K562 (cell line): Measurements from ENCODE around the gene DMD. TPM values are rescaled to one million over a fixed set of nuclear protein-coding genes. Genes with fewer than 3 reads are reported as not detected.

Experiments
- ATAC-seq: fragments of 200-7000 bp; cut with Tn5 transposase; 3 replicates; pipeline ENCODE4 v1.9.1; 2020; ENCODE audit warnings: moderate library complexity
- BruUV-seq: library from RNA; stranded (reverse); fragments of 400-500 nt; replicated peaks from 2 replicates; lab custom pipeline; 2021; lab: Mats Ljungman, UMichigan
- CTCF ChIA-PET: fragments of 300-600 bp; formaldehyde crosslinking; extraction: SDS; loops from one replicate; lab custom pipeline; 2021; ENCODE audit warnings: low intra/inter-chr PET ratio; lab: Yijun Ruan, JAX
- POLR2A ChIA-PET: fragments of 300-600, 350-650 bp; sonication (Branson Sonifier 250); formaldehyde crosslinking; extraction: SDS; loops from one replicate; lab custom pipeline; 2021; ENCODE audit warnings: antibody characterized with exemption, inconsistent platforms; lab: Yijun Ruan, JAX
- DNase-seq, 4 experiments: peaks; one replicate each; pipeline versions ENCODE4 v3.0.0 to v3.0.0-alpha.2; 2011 to 2018; ENCODE audit warnings: low spot score in 3 of 4, mixed read lengths in 3 of 4; ENCODE audit errors: extremely low read depth in 1 of 4
- FAIRE-seq: peaks from 2 replicates; lab custom pipeline; 2011; peaks lifted over from hg19 to GRCh38; lab: Jason Lieb, UNC
- H2AFZ ChIP-seq: 2 replicates; pipeline ENCODE4 v1.6.0; 2011; ENCODE audit warnings: low read depth, low read length, control low read depth, inconsistent platforms
- H3K27ac ChIP-seq: fragments of 200-600 bp; 3 replicates; pipeline ENCODE4 v1.8.0; 2011; ENCODE audit warnings: low read depth, mild to moderate bottlenecking, control low read depth, inconsistent platforms, low read length, moderate library complexity, mixed read lengths; ENCODE audit errors: extremely low read depth
- H3K27me3 ChIP-seq, 2 experiments: fragments of 300-600 bp in 1 of 2; 2 replicates in 1 of 2; 3 replicates in 1 of 2; pipeline versions ENCODE4 v1.6.0 to v1.8.0; 2011; ENCODE audit warnings: inconsistent platforms in 2 of 2, low read length in 2 of 2, mild to moderate bottlenecking in 1 of 2, mixed read lengths in 1 of 2, moderate library complexity in 1 of 2; ENCODE audit not compliant: control insufficient read depth in 2 of 2, insufficient read depth in 2 of 2
- H3K36me3 ChIP-seq: fragments of 300-600 bp; 3 replicates; pipeline ENCODE4 v1.8.0; 2011; ENCODE audit warnings: mild to moderate bottlenecking, low read length, inconsistent platforms; ENCODE audit not compliant: control insufficient read depth, insufficient read depth
- H3K4me1 ChIP-seq, 2 experiments: fragments of 200-600 bp in 1 of 2; replicated peaks in 1 of 2; 2 replicates in 1 of 2; 3 replicates in 1 of 2; pipeline versions ENCODE4 v1.5.1 to v1.8.0; 2011; ENCODE audit warnings: inconsistent platforms in 2 of 2, low read length in 2 of 2, mild to moderate bottlenecking in 1 of 2, mixed read lengths in 1 of 2, moderate library complexity in 1 of 2; ENCODE audit not compliant: control insufficient read depth in 2 of 2, insufficient read depth in 2 of 2
- H3K4me2 ChIP-seq: 2 replicates; pipeline ENCODE4 v1.6.1; 2011; ENCODE audit warnings: low read length, control low read depth, inconsistent platforms, mixed read lengths; ENCODE audit not compliant: insufficient read depth
- H3K4me3 ChIP-seq: fragments of 200-600 bp; sonication (generic), shearing (Covaris generic); 2 replicates; pipeline ENCODE4 v1.5.1; 2016; ENCODE audit warnings: control low read depth, inconsistent platforms
- H3K79me2 ChIP-seq: fragments of 200-600 bp; 3 replicates; pipeline ENCODE4 v1.8.0; 2011; ENCODE audit warnings: low read length, inconsistent platforms; ENCODE audit not compliant: control insufficient read depth, insufficient read depth
- H3K9ac ChIP-seq, 2 experiments: 2 replicates each; pipeline versions ENCODE4 v1.6.0 to v1.6.1; 2011; ENCODE audit warnings: low read depth in 2 of 2, low read length in 2 of 2, control low read depth in 1 of 2, inconsistent platforms in 1 of 2, mild to moderate bottlenecking in 1 of 2, mixed read lengths in 1 of 2; ENCODE audit not compliant: insufficient read depth in 1 of 2
- H3K9me1 ChIP-seq: one replicate; pipeline ENCODE4 v1.6.0; 2011; ENCODE audit warnings: inconsistent platforms, mild to moderate bottlenecking, low read length, moderate library complexity; ENCODE audit not compliant: control insufficient read depth, insufficient read depth
- H3K9me3 ChIP-seq: replicated peaks from 2 replicates; pipeline ENCODE4 v1.5.1; 2011; ENCODE audit warnings: low read depth, low read length, inconsistent platforms; ENCODE audit not compliant: control insufficient read depth, insufficient read depth
- H4K20me1 ChIP-seq: replicated peaks from 2 replicates; pipeline ENCODE4 v1.6.1; 2011; ENCODE audit warnings: low read length, inconsistent platforms, mixed read lengths; ENCODE audit not compliant: control insufficient read depth, insufficient read depth
- CREBBP ChIP-seq: IDR thresholded peaks from one replicate; pipeline ENCODE4 v1.6.1; 2012; ENCODE audit warnings: low read depth, mild to moderate bottlenecking, control low read depth, inconsistent platforms, low read length
- HNRNPL ChIP-seq: fragments of 200-400 bp; formaldehyde crosslinking; IDR thresholded peaks from 2 replicates; pipeline ENCODE4 v1.6.1; 2017; ENCODE audit warnings: low read depth, mild to moderate bottlenecking, low read length
- NUFIP1 ChIP-seq: fragments of 450-650 bp; IDR thresholded peaks from 2 replicates; pipeline ENCODE4 v1.6.1; 2018; ENCODE audit not compliant: partially characterized antibody
- SOX6 ChIP-seq: fragments of 450-650 bp; IDR thresholded peaks from 2 replicates; pipeline ENCODE4 v1.6.1; 2014; ENCODE audit warnings: mild to moderate bottlenecking
- TEAD2 ChIP-seq: fragments of 450-650 bp; IDR thresholded peaks from 2 replicates; pipeline ENCODE4 v1.6.1; 2016; ENCODE audit warnings: missing genetic modification characterization, control low read depth, missing compliant biosample characterization
- WGBS: fragments of 100-300 bp; shearing (Covaris generic); methylation state at CpG from one replicate; pipeline ENCODE4 v1.1.6; 2016; ENCODE audit warnings: low coverage, mixed read lengths; ENCODE audit not compliant: insufficient coverage; ENCODE audit errors: missing lambda C conversion rate; 5-methylcytosine and 5-hydroxymethylcytosine counted together
- in situ Hi-C: fragments of 300-500 bp; cut with MboI; formaldehyde crosslinking; loops from 4 replicates; pipeline ENCODE4 v1.15.0; 2018; ENCODE audit warnings: inconsistent platforms, mixed read lengths
- intact Hi-C: fragments of 100-400 bp; cut with micrococcal nuclease; formaldehyde crosslinking; loops from 2 replicates; pipeline ENCODE4 v1.14.2; 2022
- polyA plus RNA-seq, 8 experiments: library from polyadenylated mRNA; depleted of rRNA in 4 of 8; stranded (reverse) in 5 of 8; unstranded in 3 of 8; fragments of >200 nt; fragmentation: Nextera tagmentation in 2 of 8; fragmentation: Illumina TruSeq in 1 of 8; extraction: Ambion mirVana in 2 of 8; extraction: Trizol in 1 of 8; gene quantifications; 2 replicates each; pipeline versions ENCODE4 v1.2.1 to v1.2.3, GENCODE V29; 2011 to 2014; ENCODE audit warnings: inconsistent platforms in 1 of 8, missing spikeins in 1 of 8
- total RNA-seq, 7 experiments: library from RNA; depleted of rRNA in 6 of 7; stranded (reverse); fragments of >200 nt in 6 of 7; fragmentation: Illumina TruSeq in 2 of 7; extraction: Trizol in 2 of 7; gene quantifications; 2 replicates each; pipeline versions ENCODE4 v1.2.1 to v1.2.3, GENCODE V29; 2011 to 2021; ENCODE audit warnings: low replicate concordance in 1 of 7
- TF ChIP-seq, protein P1 (sequence below): fragments of 250-450 bp; sonication (Bioruptor Pico); IDR thresholded peaks from 2 replicates; pipeline ENCODE4 v1.4.0; 2020; ENCODE audit warnings: mild to moderate bottlenecking, moderate library complexity

The DMD gene
- total and polyA plus RNA-seq, 9 of the 15 experiments (the other 6 are each of a cell fraction or from before 2014, with no cell fraction given) = 3.8 to 20.4 (median 11.4) TPM

DNA sequence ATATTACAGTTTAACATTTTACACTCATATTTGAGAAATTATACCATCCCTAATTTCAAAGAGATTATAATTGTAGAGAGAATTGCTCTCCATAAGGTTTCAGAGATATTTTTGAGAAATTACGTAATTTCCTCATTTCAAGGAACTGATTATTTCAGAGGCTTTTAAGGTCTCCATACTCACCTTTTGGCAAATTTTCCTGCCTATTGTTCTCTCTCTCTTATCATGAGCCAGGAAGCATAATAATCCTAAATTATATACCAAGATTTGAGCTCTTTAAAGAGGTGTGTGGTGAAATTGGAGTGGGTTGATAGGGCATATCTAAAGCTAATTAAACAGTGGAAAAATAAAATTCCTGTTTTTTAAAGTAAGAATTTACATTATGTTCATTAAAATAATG is 1890.6 kb downstream of the DMD start:
- CTCF ChIA-PET = no interaction called here
- Histone ChIP-seq H3K9me3 (no peaks in the 10 kb centered on the region), H3K9ac (no peak overlapping the region), H3K27ac (no peak overlapping the region), H2AFZ (no peak overlapping the region), H3K4me3 (no peak overlapping the region)
- intact Hi-C loops (no loop called here), in situ Hi-C loops (no loop called here)
- no peak for TF ChIP-seq HNRNPL
- no peak for TF ChIP-seq NUFIP1
- TF ChIP-seq TEAD2 (tag) = no peak
- no peak for TF ChIP-seq CREBBP
- TF ChIP-seq, all 486 proteins: peak for 0
- ATAC-seq = no peak
- Histone ChIP-seq H3K36me3 (no peaks in the 10 kb centered on the region), H3K9me1 (no peaks in the 10 kb centered on the region), H3K79me2 (no peaks in the 10 kb centered on the region), H4K20me1 (no peaks in the 10 kb centered on the region), H3K27me3 (no peaks in the 10 kb centered on the region), H3K4me2 (no peak overlapping the region), H3K4me1 (no peaks in the 10 kb centered on the region; a peak in 1 of 5 replicates)
- POLR2A ChIA-PET = no interaction called here
- no peak for FAIRE-seq
- no TSS peak for BruUV-seq
- DNase-seq = no peak
- 91% methylated on average over 1 of the region's 1 CpG for WGBS

DNA sequence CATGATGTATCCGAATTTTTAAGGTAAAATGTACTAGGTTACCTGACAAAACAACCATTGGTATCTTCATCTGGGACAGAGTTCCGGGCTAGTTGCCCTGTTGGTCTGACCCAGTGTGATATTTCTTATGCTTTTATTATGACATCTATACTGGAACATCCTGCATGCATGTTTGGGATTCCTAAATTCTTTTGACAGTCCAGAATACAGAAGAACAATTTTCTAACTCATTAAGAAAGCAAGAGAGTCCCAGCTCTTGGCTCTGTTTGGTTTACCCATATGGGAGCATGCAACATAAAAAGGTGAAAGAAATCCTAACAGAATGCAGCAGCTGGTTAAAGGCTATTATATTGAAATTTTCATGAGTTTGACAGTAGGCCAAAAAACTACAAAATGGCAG is 1891.8 kb downstream of the DMD start:
- ChIA-PET POLR2A (no interaction called here), CTCF (no interaction called here)
- intact Hi-C loops (no loop called here), in situ Hi-C loops (no loop called here)
- TF ChIP-seq, protein P1, sequence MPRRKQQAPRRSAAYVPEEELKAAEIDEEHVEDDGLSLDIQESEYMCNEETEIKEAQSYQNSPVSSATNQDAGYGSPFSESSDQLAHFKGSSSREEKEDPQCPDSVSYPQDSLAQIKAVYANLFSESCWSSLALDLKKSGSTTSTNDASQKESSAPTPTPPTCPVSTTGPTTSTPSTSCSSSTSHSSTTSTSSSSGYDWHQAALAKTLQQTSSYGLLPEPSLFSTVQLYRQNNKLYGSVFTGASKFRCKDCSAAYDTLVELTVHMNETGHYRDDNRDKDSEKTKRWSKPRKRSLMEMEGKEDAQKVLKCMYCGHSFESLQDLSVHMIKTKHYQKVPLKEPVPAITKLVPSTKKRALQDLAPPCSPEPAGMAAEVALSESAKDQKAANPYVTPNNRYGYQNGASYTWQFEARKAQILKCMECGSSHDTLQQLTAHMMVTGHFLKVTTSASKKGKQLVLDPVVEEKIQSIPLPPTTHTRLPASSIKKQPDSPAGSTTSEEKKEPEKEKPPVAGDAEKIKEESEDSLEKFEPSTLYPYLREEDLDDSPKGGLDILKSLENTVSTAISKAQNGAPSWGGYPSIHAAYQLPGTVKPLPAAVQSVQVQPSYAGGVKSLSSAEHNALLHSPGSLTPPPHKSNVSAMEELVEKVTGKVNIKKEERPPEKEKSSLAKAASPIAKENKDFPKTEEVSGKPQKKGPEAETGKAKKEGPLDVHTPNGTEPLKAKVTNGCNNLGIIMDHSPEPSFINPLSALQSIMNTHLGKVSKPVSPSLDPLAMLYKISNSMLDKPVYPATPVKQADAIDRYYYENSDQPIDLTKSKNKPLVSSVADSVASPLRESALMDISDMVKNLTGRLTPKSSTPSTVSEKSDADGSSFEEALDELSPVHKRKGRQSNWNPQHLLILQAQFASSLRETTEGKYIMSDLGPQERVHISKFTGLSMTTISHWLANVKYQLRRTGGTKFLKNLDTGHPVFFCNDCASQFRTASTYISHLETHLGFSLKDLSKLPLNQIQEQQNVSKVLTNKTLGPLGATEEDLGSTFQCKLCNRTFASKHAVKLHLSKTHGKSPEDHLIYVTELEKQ = no peak
- TF ChIP-seq SOX6 = no peak
- Histone ChIP-seq H2AFZ (no peak overlapping the region), H4K20me1 (no peaks in the 10 kb centered on the region), H3K36me3 (no peaks in the 10 kb centered on the region), H3K9me3 (no peaks in the 10 kb centered on the region), H3K9ac (no peak overlapping the region), H3K4me2 (no peak overlapping the region), H3K9me1 (no peaks in the 10 kb centered on the region), H3K4me1 (no peaks in the 10 kb centered on the region; a peak in 1 of 5 replicates), H3K4me3 (no peak overlapping the region), H3K79me2 (no peaks in the 10 kb centered on the region), H3K27me3 (no peaks in the 10 kb centered on the region), H3K27ac (no peak overlapping the region)
- 5% methylated on average over 2 of the region's 2 CpGs for WGBS
- FAIRE-seq = no peak
- no peak for ATAC-seq
- no TSS peak for BruUV-seq
- DNase-seq = no peak
